ENCODE results near the gene AIP.

AIP gene

GRCh38 chr11:67538823-67539505 lies 56.1 kb downstream of the AIP start:
- no peak for DNase-seq

DNA sequence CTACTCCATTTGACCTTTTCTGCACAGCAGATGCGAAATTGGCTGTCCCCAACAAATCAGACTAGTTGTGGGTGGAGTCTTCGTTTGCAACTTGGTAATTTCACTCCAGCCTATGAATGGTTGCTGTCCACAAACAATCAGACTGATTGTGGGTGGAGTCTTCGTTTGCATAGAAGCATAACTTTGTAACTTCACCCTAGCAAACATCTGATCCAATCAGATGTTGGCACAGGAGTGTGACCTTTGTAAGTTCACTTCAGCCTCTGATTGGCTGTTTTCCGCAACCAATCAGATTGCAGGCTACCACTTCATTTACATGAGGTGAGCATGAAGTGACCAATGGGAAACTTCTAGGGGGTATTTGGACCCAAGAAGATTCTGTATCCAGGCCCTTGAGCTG lies 56.7 kb downstream of the AIP start:
- no peak for DNase-seq

Measured in activated gamma-delta T cell treated with Interleukin-2 at 50 U/mL for 16 hours (primary cell).